ENCODE measurements around the gene MTNR1B.

GRCh38 chr11:92920331-92920730, 49.1 kb upstream of the MTNR1B start:
- no peak for TF ChIP-seq POLR2A (IDR thresholded peaks at IDR 0.05)
- no peak for TF ChIP-seq CTCF (IDR thresholded peaks at IDR 0.05)
